Amygdala (tissue), 56 donors: ENCODE measurements around the gene EVL.
"Not testable (repeated sequence)": the region's sequence is repeated elsewhere in the genome, so short reads cannot be mapped to it uniquely, and the experiment has no call there.

Source experiments
- DNase-seq, 56 donors: peaks; one replicate each; lab custom pipeline; 2025; lab: John Stamatoyannopoulos, UW

EVL gene

DNA sequence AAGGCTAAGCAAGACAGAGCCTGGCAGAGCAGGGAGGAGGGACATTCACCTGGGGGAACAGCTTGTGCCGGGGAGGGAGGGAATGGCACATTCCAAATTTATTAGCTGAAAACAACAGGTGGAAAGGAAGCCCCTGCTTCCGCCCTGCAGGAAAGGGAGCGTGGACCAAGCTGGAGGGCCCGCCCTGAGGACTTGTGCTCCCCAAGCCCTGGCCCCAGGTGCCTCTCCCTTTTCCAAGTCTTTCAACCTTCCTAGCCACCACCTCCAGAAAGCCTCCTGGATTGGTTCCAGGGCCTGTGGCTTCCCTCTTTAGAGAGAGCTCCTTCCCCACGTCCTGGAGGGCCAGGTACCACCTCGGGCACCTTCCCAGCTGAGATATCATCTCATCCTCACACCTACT lies 91.6 kb downstream of the EVL start:
- DNase-seq = no peak

DNA sequence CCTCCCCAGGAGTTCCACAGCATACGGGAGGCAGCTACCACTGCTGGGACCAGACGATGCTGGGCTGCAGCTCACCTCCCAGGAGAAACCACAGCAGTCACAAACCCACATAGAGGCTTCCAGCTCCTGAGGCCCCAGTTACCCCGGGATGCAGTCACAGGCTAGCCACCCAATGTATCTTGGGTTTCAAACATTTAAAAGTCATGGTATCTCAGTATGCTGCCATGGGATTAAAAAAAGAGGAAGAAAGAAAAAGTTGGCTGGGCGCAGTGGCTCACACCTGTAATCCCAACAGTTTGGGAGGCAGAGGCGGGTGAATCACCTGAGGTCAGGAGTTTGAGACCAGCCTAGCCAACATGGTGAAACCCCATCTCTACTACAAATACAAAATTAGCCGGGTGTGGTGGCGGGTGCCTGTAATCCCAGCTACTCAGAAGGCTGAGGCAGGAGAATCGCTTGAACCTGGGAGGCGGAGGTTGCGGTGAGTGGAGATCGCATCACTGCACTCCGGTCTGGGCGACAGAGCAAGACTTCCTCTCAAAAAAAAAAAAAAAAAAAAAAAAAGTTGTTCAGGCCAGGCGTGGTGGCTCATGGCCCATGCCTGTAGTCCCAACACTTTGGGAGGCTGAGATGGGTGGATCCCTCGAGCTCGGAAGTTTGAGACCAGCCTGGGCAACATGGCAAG lies 92.5 kb downstream of the EVL start:
- not testable (repeated sequence) for DNase-seq

- no peak for DNase-seq
Measured at GRCh38 chr14:100158566-100159093, 93.4 kb downstream of the EVL start.

GRCh38 chr14:100159094-100159864 lies 94.1 kb downstream of the EVL start, which contains the start of gene DEGS2:
Gene DEGS2, minus strand, starts transcription at chr14:100159645. Its CDS starts 58 bp downstream, at chr14:100159587.
- no peak for DNase-seq

DNA sequence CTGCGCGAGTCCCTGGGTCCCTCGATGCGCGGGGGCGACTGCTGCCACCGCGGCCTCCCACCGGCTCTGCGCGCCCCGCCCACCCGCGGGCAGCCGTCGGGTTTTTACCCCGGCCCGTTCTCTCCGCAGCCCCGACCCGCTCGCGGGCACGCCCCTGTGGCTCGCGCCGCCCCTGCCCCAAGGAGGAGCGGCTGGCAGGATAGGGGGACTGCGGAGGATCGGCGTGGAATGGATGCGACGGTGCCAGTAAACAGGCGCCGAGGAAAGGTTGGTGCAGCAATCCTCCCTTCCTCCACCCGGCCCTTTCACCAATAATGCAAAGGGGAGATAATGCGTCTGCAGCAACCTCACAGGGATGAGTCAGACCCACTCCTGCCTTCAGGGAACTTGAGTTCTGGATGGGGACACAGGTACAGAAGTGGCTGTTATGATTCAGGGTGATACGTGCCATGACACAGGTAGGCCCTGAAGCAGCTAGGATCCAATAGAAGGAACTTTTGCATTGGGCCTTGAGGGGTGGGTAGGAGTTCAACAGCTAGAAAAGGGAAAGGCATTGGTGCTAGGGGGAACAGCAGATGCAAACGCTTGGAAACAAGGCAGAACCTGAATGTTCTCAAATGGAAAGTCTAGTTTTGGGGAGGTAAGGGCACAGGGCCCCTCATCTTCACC lies 94.8 kb downstream of the EVL start:
- no peak for DNase-seq

GRCh38 chr14:100160534-100160916 lies 95.3 kb downstream of the EVL start:
- DNase-seq = no peak

- no peak for DNase-seq
Measured at GRCh38 chr14:100165376-100165775, 100.2 kb downstream of the EVL start.

DNA sequence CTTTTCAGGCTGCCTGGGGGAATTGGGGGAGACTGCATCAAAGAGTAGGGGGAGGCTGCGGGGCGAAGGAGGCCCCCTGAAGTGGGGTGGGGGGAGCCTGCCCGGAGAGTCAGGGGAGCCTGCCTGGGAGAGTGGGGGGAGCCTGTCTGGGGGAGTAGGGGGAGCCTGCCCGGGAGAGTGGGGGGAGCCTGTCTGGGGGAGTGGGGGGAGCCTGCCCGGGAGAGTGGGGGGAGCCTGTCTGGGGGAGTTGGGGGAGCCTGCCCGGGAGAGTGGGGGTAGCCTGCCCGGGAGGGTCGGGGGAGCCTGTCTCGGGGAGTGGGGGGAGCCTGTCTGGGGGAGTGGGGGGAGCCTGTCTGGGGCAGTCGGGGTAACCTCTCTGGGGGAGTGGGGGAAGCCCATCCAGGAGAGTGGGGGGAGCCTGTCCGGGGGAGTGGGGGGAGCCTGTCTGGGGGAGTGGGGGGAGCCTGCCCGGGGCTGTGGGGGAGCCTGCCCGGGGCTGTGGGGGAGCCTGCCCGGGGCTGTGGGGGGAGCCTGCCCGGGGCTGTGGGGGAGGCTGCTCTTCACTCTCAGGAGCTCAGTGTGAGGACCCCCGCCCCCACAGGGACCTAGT lies 100.7 kb downstream of the EVL start:
- DNase-seq = no peak

- DNase-seq = no peak
Measured at GRCh38 chr14:100168506-100168905, 103.3 kb downstream of the EVL start.

GRCh38 chr14:100170880-100171279 lies 105.7 kb downstream of the EVL start:
- no peak for DNase-seq

DNA sequence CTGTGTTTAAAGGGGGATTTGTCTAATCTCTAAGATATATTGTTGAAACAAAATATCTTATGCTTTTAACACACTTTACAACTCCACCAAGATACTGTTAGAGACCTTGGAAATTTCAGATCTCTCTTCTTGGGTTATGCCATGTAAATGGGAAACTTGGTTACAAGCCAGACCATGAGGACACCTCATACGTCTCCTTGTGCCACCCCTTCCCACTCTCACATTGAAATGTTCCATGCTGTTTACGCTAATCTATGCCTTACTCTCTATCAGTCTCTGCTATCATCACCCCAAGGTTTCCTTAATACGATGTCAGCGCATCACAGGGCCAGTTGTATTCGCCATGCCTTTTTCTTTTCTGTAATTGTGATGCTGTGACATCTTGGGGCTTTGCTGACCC lies 107.6 kb downstream of the EVL start:
- no peak for DNase-seq

GRCh38 chr14:100173353-100173752 lies 108.1 kb downstream of the EVL start:
- no peak for DNase-seq

GRCh38 chr14:100176811-100177327 lies 111.6 kb downstream of the EVL start:
- no peak for DNase-seq

DNA sequence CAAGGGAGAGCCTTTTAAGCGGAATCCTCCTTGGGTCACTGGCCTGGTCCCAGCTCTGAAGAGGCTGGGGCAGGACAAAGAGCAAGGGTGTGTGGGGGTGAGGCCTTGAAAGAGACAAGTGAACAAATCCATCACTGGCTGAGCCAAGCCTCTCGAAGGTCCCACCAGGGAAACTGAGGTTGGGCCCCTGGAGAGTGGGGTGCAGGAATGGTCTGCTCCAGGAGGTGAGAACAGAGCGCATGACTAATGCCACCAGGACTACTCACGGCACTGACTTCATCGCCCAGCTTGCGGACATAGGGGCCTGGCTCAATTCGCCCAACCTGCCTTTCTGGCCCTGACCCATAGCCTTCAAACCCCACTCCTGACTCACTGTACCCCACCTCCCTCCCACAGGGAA lies 113.5 kb downstream of the EVL start:
- no peak for DNase-seq

GRCh38 chr14:100180671-100181070 lies 115.4 kb downstream of the EVL start:
- not testable (repeated sequence) for DNase-seq

- DNase-seq = not testable (repeated sequence)
Measured at GRCh38 chr14:100181876-100182551, 116.8 kb downstream of the EVL start.

DNA sequence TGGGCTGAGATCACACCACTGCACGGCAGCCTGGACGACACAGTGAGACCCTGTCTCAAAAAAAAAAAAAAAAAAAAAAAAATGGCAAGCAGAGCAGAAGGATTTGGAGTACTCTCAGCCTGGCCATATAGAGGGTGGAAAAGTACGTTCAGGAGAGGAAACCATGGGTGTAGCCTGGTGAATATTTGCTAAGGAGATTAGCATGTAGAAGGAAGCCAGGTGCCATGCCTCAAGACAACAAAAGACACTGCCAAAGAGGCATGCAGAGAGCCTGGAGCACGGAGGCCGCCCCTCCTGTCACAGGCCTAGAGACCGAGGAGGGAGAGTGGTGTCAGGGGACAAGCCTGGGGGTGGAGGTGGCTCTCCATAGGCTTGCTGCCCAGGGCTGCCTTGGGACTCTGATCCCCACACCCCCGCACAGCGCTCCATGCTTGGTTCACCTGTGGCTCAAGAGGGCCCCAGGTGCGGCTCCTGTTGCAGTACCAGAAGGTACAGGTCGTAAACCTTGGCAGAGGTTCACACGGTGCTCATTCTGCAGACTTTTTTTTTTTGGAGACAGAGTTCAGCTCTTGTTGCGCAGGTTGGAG lies 122.1 kb downstream of the EVL start:
- DNase-seq = no peak

GRCh38 chr14:100188392-100189030 lies 123.3 kb downstream of the EVL start:
- no peak for DNase-seq

- no peak for DNase-seq
Measured at GRCh38 chr14:100190126-100190525, 124.9 kb downstream of the EVL start.
